ENCODE data around the gene INAVA. TPM values are rescaled to one million over a fixed set of nuclear protein-coding genes. Genes with fewer than 3 reads are reported as not detected.

The INAVA gene
- polyA plus RNA-seq, 2 of the 4 experiments (the other 2 are of a cell fraction), result 40.0 to 43.7 TPM

DNA sequence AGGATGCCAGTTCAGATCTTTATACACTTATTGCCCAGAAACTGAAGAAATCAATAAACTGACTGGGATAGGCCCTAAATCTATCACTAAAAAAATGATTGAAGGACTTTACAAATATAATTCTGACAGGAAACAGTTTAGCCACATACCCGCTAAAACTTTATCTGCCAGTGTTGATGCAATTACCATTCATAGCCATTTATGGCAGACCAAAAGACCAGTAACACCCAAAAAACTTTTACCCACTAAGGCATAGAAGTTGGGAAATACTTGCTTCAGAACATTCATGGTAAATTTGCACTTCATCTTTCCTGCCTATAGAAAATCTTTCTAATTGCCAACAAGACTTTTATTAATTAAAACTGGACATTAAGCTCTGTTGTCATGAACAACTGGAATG is 36.9 kb upstream of the INAVA start:
- no peak overlapping the region for H3K4me2 ChIP-seq
- WGBS (ENCODE audit: missing lambda C conversion rate), result 94% methylated on average over 1 of the region's 1 CpG
- H3K4me3 ChIP-seq, result no peak overlapping the region
- no peak overlapping the region for H3K27ac ChIP-seq
- ChIA-PET CTCF (no interaction called here), POLR2A (interaction anchor here (0.6 kb wide), 1 partner anchor 163 kb away, joined by 4 read pairs; no protein-coding TSS in a partner anchor)
- H3K4me1 ChIP-seq, result no peaks in the 10 kb centered on the region
- TF ChIP-seq, protein P1, sequence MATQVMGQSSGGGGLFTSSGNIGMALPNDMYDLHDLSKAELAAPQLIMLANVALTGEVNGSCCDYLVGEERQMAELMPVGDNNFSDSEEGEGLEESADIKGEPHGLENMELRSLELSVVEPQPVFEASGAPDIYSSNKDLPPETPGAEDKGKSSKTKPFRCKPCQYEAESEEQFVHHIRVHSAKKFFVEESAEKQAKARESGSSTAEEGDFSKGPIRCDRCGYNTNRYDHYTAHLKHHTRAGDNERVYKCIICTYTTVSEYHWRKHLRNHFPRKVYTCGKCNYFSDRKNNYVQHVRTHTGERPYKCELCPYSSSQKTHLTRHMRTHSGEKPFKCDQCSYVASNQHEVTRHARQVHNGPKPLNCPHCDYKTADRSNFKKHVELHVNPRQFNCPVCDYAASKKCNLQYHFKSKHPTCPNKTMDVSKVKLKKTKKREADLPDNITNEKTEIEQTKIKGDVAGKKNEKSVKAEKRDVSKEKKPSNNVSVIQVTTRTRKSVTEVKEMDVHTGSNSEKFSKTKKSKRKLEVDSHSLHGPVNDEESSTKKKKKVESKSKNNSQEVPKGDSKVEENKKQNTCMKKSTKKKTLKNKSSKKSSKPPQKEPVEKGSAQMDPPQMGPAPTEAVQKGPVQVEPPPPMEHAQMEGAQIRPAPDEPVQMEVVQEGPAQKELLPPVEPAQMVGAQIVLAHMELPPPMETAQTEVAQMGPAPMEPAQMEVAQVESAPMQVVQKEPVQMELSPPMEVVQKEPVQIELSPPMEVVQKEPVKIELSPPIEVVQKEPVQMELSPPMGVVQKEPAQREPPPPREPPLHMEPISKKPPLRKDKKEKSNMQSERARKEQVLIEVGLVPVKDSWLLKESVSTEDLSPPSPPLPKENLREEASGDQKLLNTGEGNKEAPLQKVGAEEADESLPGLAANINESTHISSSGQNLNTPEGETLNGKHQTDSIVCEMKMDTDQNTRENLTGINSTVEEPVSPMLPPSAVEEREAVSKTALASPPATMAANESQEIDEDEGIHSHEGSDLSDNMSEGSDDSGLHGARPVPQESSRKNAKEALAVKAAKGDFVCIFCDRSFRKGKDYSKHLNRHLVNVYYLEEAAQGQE (IDR thresholded peaks at IDR 0.05), result no peak
- TF ChIP-seq JUN (IDR thresholded peaks at IDR 0.05) (no peak), JUNB (IDR thresholded peaks at IDR 0.05) (no peak), PHF8 (IDR thresholded peaks at IDR 0.05; ENCODE audit: borderline replicate concordance, low read depth) (no peak)
- ATAC-seq (no peak), DNase-seq (ENCODE audit: low read depth in 1 of 2, low spot score in 1 of 2) (no peak), FAIRE-seq (no peak)
- no peaks in the 10 kb centered on the region for H3K9me3 ChIP-seq

DNA sequence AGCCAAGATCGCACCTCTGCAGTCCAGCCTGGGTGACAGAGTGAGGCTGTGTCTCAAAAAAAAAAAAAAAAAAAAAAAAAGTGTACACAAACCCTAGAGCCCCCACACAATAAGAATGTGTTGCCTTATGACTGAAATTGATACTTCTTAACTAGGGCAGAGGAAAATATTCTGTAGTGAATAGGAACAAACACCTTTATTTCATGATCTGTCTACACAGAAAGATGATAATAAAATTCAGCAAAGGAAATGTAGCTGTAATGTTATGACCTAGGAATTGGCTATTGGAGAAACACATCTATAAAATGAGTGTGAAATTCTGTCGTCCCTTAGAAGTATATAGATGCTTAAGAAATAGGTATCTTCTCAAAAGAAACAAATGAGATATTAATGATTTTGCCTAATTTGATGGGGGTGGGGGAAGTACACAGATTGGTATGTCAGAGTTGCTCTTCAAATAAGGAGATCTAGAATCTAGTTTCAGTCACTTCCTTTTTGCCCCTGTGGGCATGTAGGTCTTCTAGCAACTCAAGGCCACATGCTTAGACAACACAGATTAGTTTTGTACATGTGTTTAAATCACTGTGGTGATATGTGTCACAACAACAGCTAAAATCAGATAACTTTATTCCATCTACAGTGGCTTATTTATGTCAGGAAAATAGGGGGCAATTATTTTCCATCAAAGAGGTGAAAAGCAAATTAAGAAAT is 32.6 kb upstream of the INAVA start:
- TF ChIP-seq JUN (IDR thresholded peaks at IDR 0.05), result no peak
- ChIA-PET CTCF (interaction anchor here (0.7 kb wide), 3 partner anchors 96 to 1976 kb away, joined by 3 read pairs; no protein-coding TSS in a partner anchor), POLR2A (no interaction called here)
- Histone ChIP-seq H3K4me1 (peaks cover 6% of the 10 kb centered on the region; the same call in 1 of the 3 replicates), H3K4me3 (no peak overlapping the region), H3K9me3 (no peaks in the 10 kb centered on the region), H3K27ac (no peak overlapping the region), H3K4me2 (no peak overlapping the region)
- DNase-seq (ENCODE audit: low read depth in 1 of 2, low spot score in 1 of 2) (no peak), ATAC-seq (no peak), FAIRE-seq (no peak)
- WGBS (ENCODE audit: missing lambda C conversion rate), result 95% methylated on average over 2 of the region's 2 CpGs

DNA sequence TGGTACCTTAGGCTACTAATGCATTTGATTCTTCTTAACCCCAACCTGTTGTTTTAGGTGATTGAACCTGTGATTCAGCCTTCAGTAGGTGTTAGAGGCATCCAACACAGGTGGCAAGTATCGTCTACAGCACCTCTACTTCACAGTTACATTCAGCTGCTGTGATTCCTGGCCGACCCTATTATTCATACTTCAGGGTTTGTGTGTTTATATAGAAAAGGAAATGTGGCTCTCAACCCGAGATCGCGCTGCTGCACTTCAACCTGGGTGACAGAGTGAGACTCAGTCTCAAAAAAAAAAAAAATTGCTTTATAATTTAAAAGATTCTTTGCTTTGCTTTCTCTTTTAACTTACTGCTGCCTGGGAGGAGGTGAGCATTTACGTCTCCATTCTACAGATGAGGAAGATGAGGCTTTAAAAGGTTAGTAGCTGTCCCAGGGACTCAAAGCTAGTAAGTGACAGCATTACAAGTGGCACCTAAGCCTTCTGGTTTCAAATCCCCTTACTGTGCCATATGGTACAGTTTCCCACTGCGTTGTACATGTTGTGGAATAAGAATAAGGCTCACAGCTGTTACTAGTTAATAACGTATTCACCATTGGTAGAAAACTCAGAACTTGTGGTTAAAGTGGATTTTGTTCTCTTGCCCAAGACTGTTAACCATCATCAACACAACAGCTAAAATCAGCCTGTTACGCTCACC is 31.8 kb upstream of the INAVA start:
- DNase-seq (ENCODE audit: low read depth in 1 of 2, low spot score in 1 of 2) (no peak), FAIRE-seq (no peak), ATAC-seq (no peak)
- no peak for TF ChIP-seq FOSB (CRISPR knock-in tag; IDR thresholded peaks at IDR 0.05)
- no peak for TF ChIP-seq RAD21 (conservative IDR thresholded peaks at IDR 0.05 in 1 of 2, IDR thresholded peaks at IDR 0.05 in 1 of 2)
- TF ChIP-seq HOXB13 (CRISPR knock-in tag; IDR thresholded peaks at IDR 0.05; ENCODE audit: low read depth), result no peak
- no peak for TF ChIP-seq CBX2 (IDR thresholded peaks at IDR 0.05; ENCODE audit: borderline replicate concordance, low read depth)
- TF ChIP-seq NPAS2 (CRISPR knock-in tag; IDR thresholded peaks at IDR 0.05; ENCODE audit: borderline replicate concordance), result no peak
- no peak for TF ChIP-seq ZNF302 (CRISPR knock-in tag; IDR thresholded peaks at IDR 0.05)
- no peak for TF ChIP-seq ZSCAN20 (CRISPR knock-in tag; IDR thresholded peaks at IDR 0.05)
- no peak for TF ChIP-seq CHD4 (IDR thresholded peaks at IDR 0.05; ENCODE audit: borderline replicate concordance)
- TF ChIP-seq HOXB5 (CRISPR knock-in tag; IDR thresholded peaks at IDR 0.05), result no peak
- no peak for TF ChIP-seq HOXA7 (CRISPR knock-in tag; IDR thresholded peaks at IDR 0.05)
- no peak for TF ChIP-seq JUN (IDR thresholded peaks at IDR 0.05)
- TF ChIP-seq, protein P2, sequence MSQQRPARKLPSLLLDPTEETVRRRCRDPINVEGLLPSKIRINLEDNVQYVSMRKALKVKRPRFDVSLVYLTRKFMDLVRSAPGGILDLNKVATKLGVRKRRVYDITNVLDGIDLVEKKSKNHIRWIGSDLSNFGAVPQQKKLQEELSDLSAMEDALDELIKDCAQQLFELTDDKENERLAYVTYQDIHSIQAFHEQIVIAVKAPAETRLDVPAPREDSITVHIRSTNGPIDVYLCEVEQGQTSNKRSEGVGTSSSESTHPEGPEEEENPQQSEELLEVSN (IDR thresholded peaks at IDR 0.05; ENCODE audit: borderline replicate concordance, low read depth), result no peak
- TF ChIP-seq ESRRA (IDR thresholded peaks at IDR 0.05; ENCODE audit: borderline replicate concordance, low read length), result no peak
- TF ChIP-seq MAZ (IDR thresholded peaks at IDR 0.05; ENCODE audit: borderline replicate concordance, low read depth, low read length), result no peak
- TF ChIP-seq ZC3H11A (IDR thresholded peaks at IDR 0.05), result no peak
- TF ChIP-seq BHLHE40 (IDR thresholded peaks at IDR 0.05; ENCODE audit: low read depth, low read length), result no peak
- TF ChIP-seq HEYL (CRISPR knock-in tag; IDR thresholded peaks at IDR 0.05), result no peak
- Histone ChIP-seq H3K9me3 (no peaks in the 10 kb centered on the region), H3K27ac (no peak overlapping the region), H3K4me2 (no peak overlapping the region), H3K4me3 (no peak overlapping the region), H3K4me1 (peaks cover 6% of the 10 kb centered on the region; the same call in 1 of the 3 replicates)
- CTCF ChIA-PET, result interaction anchor here (0.7 kb wide), 3 partner anchors 97 to 1976 kb away, joined by 3 read pairs; no protein-coding TSS in a partner anchor
- POLR2A ChIA-PET, result no interaction called here
- WGBS (ENCODE audit: missing lambda C conversion rate), result 86% methylated on average over 9 of the region's 9 CpGs
